ENCODE results near the gene VMP1. TPM values are rescaled to one million over a fixed set of nuclear protein-coding genes. Genes with fewer than 3 reads are reported as not detected.

VMP1 gene
- total RNA-seq, 1 experiment from 2014 or later: 107 TPM

DNA sequence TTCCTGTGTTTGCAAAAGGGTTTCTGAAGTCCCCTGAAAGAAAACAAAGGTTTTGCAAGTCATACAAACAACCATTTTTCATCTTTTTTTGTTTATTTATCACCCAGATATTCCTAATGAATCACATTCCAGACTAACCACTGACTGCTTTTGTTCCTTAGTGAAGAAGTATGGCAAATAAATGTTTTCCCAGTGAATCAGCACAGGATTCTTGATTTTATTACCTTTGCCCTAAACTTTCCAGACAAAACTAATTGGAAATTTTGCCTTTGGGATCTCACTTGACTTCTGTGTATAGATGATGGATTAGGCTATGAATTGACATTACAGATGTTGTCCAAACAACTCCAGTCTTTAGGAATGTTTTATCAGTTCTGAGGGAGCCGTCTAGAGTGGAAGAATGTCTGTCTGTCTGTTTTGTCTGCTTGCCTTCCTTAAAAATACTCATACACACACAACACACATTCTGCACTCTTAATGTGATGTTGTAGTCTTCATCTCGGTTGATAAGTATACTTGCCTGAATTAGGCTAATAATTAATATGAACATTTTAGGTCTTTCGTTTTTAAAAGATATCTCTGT, 48.9 kb downstream of the VMP1 start:
- Histone ChIP-seq H3K27ac (ENCODE audit: low read depth, low read length, poor library complexity, severe bottlenecking) (peak overlapping the region; percentile 30), H3K4me3 (ENCODE audit: low read depth, low read length, poor library complexity, severe bottlenecking) (no peak overlapping the region), H3K27me3 (replicated peaks; ENCODE audit: insufficient read depth, low read depth, low read length, poor library complexity) (no peaks in the 10 kb centered on the region), H3K9me3 (ENCODE audit: low read depth, low read length, poor library complexity, severe bottlenecking) (peaks cover 14% of the 10 kb centered on the region), H3K4me1 (ENCODE audit: insufficient read depth, low read length, poor library complexity, severe bottlenecking) (peaks cover 19% of the 10 kb centered on the region), H3K36me3 (ENCODE audit: insufficient read depth, low read length, poor library complexity, severe bottlenecking) (no peaks in the 10 kb centered on the region)
- TF ChIP-seq EZH2 (IDR thresholded peaks at IDR 0.05; ENCODE audit: borderline replicate concordance, low read depth, low read length, poor library complexity, severe bottlenecking) (no peak), CTCF (conservative IDR thresholded peaks at IDR 0.05; ENCODE audit: low read depth, low read length) (no peak)
- no peak for DNase-seq (ENCODE audit: low spot score)
- POLR2A ChIA-PET (ENCODE audit: low non-redundant PET): no interaction called here
- CTCF ChIA-PET: no interaction called here
- intact Hi-C loops (cut with micrococcal nuclease; ENCODE audit: unreplicated experiment): no loop called here
- BruUV-seq (replicated peaks): no TSS peak

DNA sequence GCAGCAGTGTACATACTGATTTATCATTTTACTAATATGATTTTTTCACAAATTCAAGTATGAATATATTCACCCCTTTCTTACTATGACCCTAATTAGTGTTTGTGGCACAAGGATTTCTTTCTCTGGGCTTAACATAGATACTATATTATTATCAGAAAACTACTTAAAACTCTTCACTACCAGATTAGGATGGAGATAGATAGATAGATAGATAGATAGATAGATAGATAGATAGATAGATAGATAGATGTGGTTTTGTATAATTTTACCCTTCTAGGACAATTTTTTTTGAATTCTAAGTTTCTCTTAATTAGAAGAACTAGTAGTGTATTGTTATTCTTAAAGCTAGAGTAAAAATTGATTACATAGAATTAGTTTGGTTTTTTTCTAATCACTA, 49.6 kb downstream of the VMP1 start:
- Histone ChIP-seq H3K36me3 (ENCODE audit: insufficient read depth, low read length, poor library complexity, severe bottlenecking) (no peaks in the 10 kb centered on the region), H3K4me3 (ENCODE audit: low read depth, low read length, poor library complexity, severe bottlenecking) (no peak overlapping the region), H3K4me1 (ENCODE audit: insufficient read depth, low read length, poor library complexity, severe bottlenecking) (peaks cover 20% of the 10 kb centered on the region), H3K9me3 (ENCODE audit: low read depth, low read length, poor library complexity, severe bottlenecking) (peaks cover 14% of the 10 kb centered on the region), H3K27ac (ENCODE audit: low read depth, low read length, poor library complexity, severe bottlenecking) (no peak overlapping the region), H3K27me3 (replicated peaks; ENCODE audit: insufficient read depth, low read depth, low read length, poor library complexity) (no peaks in the 10 kb centered on the region)
- BruUV-seq (replicated peaks): no TSS peak
- intact Hi-C loops (cut with micrococcal nuclease; ENCODE audit: unreplicated experiment): no loop called here
- CTCF ChIA-PET: no interaction called here
- TF ChIP-seq EZH2 (IDR thresholded peaks at IDR 0.05; ENCODE audit: borderline replicate concordance, low read depth, low read length, poor library complexity, severe bottlenecking): no peak
- no peak for TF ChIP-seq CTCF (conservative IDR thresholded peaks at IDR 0.05; ENCODE audit: low read depth, low read length)
- DNase-seq (ENCODE audit: low spot score): no peak
- POLR2A ChIA-PET (ENCODE audit: low non-redundant PET): interaction anchor here (0.7 kb wide), 1 partner anchor 406 kb away, joined by 18 read pairs; no protein-coding TSS in a partner anchor

DNA sequence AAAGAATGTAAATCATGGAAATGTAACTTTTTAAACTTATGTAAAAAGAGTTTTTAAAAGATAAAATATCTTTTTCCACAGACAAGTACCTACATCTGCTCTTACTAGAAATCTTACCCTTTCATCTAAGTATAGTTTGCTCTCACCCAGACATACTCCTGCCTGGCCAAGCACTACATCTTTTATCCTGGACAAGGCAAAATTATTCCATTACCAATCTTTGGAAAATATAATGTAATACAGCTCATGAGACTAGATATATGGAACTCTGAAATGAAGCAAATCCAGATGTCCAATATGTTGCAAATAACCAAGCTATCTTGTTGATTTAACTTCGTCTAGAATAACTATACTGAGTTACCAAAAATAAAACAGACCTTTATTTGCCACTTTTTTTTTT, 50.0 kb downstream of the VMP1 start:
- H3K27ac ChIP-seq (ENCODE audit: low read depth, low read length, poor library complexity, severe bottlenecking): no peak overlapping the region
- peaks cover 24% of the 10 kb centered on the region for H3K4me1 ChIP-seq (ENCODE audit: insufficient read depth, low read length, poor library complexity, severe bottlenecking)
- ChIA-PET CTCF (no interaction called here), POLR2A (ENCODE audit: low non-redundant PET) (interaction anchor here (0.7 kb wide), 1 partner anchor 406 kb away, joined by 18 read pairs; no protein-coding TSS in a partner anchor)
- no TSS peak for BruUV-seq (replicated peaks)
- no peaks in the 10 kb centered on the region for H3K36me3 ChIP-seq (ENCODE audit: insufficient read depth, low read length, poor library complexity, severe bottlenecking)
- TF ChIP-seq CTCF (conservative IDR thresholded peaks at IDR 0.05; ENCODE audit: low read depth, low read length) (no peak), EZH2 (IDR thresholded peaks at IDR 0.05; ENCODE audit: borderline replicate concordance, low read depth, low read length, poor library complexity, severe bottlenecking) (no peak)
- no peaks in the 10 kb centered on the region for H3K27me3 ChIP-seq (replicated peaks; ENCODE audit: insufficient read depth, low read depth, low read length, poor library complexity)
- H3K9me3 ChIP-seq (ENCODE audit: low read depth, low read length, poor library complexity, severe bottlenecking): peaks cover 14% of the 10 kb centered on the region
- intact Hi-C loops (cut with micrococcal nuclease; ENCODE audit: unreplicated experiment): no loop called here
- no peak for DNase-seq (ENCODE audit: low spot score)
- no peak overlapping the region for H3K4me3 ChIP-seq (ENCODE audit: low read depth, low read length, poor library complexity, severe bottlenecking)

All from A673 (cell line).